Activated CD8-positive, alpha-beta memory T cell treated with anti-CD3 and anti-CD28 coated beads for 24 hours (primary cell): ENCODE results near the gene CHST15.
A peak's percentile ranks its signal among the peaks of the same experiment; 100 is the strongest.
"Not testable (repeated sequence)": the region's sequence is repeated elsewhere in the genome, so short reads cannot be mapped to it uniquely, and the experiment has no call there.

Experiments used
- DNase-seq: peaks from one replicate; pipeline ENCODE4 v3.0.0-alpha.2; 2020

CHST15 gene

DNA sequence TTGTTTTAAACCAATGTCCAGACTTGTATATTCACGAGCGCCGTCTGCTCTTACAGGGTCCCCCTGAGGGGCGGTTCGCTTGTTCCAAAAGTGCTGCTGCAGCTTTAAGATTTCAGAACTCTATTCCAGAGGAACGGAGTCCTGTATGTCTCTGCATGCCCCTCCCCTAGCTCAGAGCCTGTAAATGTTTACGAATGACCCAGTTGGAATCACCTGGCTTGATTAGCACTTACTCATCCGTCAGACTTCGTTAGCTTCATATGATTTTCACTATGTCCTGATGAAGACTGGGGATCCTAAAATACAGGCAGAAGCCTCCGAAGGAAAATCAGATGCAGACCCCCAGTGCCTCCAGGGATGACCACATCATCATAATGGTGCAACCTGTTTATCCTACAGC is 4.5 kb upstream of the CHST15 start:
- DNase-seq: no peak

DNA sequence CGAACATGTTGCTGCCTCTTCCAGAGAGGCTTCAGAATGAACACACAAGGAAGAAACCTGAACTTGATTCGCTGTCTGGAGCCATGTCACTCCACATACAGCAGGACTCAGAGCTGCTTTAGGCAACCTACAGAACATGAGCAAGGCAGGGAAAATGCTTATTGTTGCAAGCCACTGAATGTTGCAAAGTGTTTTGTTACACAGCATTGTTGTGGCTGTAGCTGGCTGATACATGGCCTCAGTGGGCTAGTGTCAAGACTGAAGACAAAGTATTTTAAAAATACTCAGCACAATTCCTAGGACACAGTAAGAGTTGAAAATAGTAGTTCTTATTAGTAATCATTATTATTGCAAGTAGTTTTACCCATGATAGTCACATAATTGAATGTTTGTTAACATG is 3.1 kb upstream of the CHST15 start:
- DNase-seq: no peak

DNA sequence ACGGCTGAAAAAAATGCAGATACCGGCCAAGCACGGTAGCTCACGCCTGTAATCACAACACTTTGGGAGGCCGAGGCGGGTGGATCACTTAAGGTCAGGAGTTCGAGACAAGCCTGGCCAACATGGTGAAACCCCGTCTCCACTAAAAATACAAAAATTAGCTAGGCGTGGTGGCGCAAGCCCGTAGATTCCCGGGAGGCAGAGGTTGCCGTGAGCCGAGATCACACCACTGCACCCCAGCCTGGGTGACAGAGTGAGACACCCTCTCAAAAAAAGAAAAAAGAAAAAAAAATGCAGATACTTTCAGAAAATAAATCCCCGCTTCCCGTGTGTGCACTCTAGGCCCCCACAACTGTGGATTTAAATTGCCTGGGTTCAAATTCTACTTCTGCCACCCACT is 2.4 kb upstream of the CHST15 start:
- DNase-seq: not testable (repeated sequence)

DNA sequence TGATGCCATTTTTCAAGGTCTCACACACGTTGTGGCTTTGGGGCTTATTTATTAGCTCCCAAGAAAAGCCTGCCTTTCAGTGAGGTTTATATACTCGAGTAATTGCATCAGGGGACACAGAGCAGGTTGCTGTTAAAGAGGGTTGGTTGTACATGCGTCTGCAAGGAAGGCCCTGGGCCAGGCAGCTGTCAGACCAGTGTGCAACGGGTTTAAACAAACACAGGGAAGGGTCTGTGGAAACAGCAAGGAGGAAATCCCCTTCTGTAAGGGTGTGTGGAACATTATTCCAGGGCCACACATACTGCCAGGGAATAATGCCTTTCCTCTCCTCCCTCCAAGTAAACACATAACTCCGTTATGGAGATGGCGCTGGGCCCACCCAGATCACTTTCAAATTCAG is 1.7 kb upstream of the CHST15 start:
- no peak for DNase-seq

DNA sequence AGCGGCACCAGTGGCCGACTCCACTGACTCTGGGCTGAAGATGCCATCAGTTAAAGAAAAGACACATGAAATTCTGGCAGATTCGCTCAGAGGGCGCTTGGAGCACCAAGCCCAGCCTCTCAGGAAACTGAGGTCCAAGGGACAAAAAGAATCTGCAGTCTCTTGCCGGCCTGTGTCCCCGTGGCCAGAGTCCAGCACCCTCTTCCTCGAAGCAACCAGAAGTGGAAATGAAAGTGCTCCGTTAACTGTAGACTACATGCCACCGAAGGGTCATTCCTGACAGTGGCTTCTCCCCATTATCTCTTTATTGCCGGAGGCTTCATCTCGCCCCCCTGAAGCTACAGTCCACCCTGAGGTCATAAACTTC is 1.0 kb upstream of the CHST15 start:
- no peak for DNase-seq

DNA sequence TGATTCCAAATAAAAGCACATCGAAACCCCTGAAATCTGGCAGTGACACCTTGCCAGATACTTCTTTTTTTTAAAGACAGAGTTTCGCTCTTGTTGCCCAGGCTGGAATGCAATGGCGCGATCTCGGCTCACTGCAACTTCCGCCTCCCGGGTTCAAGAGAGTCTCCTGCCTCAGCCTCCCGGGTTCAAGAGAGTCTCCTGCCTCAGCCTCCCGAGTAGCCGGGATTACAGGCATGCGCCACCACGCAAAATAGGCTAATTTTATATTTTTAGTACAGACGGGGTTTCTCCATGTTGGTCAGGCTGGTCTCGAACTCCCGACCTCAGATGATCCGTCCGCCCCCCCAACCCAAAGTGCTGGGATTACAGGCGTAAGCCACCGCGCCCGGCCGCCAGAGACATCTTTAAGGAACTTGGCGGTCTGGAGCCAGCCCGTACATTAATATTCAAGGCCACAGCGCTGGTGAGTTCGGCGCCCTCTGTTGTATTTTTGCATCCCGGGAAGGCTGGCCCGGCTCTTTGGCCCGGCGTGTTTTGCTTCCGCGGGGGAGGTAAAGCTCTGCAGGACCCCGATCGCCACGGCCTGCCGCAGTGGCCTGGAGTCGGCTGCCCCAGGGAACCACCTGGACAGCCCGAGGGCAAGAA is 498 bp upstream of the CHST15 start:
- DNase-seq: not testable (repeated sequence)

DNA sequence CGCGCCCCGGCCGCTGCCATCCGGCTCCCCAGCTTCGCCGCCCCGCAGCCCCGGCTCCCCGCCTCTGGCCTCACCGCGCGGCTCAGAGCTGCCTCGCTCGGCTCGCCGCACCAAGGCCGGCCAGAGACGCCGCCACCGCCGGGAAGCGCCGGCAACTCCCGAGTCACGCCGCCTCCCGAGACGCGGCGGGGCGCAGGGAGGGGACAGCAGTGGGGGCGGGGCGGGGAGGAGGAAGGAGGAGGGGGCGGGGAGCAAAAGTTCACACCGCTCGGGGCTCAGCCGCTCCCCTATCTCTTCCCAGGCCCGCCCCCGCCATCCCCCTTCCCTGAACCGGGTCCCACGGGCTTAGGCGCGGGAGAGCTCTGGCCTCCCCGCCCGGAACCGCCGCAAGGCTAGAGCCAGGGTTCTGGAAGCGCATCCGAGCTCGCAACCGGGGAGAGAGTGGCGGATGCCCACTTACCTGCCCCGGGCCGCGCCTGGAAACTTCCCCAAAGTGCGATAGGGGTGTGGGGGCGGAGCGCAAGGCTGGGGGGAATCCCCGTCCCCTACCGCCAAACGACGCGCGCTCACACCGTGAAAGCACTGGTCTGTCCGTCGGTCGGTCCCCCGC is 1.0 kb downstream of the CHST15 start:
- peak; percentile 66 for DNase-seq

DNA sequence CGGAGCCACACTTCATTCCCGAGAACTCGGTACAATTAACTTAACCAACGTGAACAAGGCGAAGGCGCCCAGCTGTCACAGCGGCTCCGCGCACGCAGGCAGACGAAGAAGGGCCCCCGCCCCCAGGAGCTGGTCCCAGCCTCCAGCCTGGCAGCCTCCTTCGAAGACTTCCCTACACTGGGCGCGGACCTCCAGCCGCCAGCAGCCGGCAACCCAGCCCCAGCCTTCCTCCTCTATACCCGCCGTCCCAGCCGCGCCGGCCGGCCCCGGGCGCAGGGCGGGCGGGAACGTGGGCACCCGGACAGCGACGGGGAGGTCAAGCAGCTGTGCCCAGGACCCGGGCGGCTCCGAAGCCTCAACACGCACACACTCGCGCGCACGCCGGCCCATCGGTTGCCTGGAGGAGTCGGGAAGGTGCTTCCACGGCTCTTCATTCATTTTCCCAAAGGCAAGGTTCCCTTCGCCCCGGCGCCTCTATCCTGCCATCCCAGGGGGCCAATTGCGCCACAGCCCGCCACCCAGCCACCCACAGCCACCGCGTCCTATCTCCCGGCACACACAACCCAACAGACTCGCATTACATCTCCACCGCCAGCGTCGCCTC is 1.6 kb downstream of the CHST15 start:
- DNase-seq: no peak

DNA sequence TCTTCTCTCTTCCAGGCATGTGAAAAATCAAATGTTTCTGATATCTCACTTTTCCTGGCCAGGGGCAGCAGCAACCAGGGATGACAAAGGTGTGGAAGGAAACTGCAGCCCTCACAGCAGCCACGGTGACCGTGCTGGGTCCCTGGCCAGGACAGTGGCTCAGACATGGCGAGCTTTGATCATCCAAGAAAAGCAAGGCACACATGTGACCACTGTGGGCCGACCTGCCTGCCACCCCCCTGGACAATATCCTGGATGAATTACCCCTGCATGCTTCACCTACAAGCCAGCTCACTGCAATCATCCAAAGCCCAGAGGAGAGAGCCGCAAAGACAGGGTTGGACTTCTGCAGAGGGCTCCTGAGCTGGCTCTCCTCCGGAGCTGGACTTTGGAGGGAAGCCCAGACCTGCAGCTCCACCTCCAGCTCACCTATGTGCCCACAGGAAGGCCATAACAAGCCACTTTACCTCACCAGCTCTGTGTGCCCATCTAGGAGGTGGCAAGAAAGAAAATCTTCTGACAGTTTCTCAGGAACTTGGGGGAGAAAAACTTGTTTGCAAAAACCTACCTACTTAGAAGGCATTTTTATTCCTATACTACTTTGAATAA is 2.7 kb downstream of the CHST15 start:
- DNase-seq: no peak

DNA sequence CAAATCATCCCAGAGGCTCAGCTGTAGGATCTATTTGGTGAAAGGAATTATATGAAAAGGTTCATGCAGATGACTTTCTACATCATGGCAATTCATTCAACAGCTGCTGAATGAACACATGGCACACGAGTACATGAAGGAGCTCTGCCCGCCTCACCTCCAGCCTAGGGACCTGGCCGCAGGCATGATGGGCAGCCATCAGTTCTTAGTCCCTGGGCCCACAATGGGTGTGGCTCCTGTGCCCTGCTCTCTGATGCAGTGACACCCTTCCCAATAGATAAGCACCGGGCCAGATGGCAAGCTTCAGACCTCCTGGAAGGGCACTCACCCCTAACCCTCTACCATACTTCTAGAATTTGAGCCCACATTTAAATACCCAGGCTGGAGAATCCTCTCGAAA is 3.5 kb downstream of the CHST15 start:
- DNase-seq: no peak

DNA sequence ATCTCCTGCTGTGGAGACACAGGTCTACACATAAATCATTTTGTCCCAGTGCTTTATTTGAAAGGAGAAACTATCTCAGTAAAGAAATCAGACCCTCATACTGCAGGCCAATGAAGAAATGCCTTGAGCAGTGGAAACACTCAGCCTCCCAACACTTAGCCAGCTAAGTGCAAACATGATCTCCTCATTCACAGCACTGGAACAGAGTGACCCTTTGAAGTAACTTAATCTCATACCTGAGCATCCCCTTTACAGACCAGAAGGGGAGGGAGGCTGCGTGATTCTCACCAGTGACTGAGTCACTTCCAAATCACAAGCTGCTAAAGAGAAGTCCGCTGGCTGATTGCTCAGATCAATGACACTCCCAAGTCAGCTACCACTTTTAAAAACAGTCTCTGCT is 4.5 kb downstream of the CHST15 start:
- no peak for DNase-seq

DNA sequence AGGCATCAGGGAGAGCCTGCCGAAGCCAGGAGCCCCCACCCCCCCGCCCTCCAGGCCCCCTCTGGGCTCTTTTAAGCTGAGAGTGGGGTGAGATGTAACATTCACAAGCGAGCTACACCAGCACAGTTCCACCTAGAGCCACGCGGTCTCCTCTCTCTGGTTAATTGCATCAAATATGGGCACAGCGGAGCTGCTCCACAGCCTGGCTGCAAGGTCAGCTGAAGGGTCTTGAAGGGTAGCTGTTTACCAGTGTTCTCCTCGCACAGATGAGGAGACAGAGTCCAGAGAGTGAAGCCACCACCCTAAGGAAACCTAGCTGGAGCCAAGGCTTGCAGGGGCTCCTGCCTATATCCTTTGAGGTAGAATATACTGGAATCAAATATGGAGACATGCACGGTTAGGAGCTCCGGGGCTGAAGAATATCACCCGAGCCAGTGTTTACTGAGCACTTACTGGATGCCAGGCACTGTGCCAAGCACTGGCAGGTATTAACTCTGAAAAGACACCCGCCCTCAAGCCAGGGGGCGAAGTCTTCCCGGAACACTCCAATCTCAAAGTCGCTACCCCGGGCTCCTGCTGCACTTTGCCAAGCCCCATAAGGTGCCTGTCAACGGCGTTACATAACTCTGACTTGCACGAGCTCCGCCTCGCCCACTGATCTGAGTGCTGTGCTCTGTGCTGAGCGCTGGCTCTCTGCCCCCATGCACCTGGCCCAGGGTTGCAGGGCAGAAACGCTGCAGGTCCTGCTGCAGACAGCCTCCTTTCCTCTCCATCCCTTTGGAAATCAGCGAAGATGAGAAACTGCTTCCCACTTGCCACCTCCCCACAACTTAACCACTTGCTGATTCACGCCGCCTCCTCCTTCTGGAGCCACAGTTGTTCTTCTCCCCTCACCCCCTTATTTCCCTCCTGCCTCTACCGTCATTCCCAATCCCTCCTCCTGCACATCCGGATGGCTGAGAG is 5.4 kb downstream of the CHST15 start:
- DNase-seq: no peak

DNA sequence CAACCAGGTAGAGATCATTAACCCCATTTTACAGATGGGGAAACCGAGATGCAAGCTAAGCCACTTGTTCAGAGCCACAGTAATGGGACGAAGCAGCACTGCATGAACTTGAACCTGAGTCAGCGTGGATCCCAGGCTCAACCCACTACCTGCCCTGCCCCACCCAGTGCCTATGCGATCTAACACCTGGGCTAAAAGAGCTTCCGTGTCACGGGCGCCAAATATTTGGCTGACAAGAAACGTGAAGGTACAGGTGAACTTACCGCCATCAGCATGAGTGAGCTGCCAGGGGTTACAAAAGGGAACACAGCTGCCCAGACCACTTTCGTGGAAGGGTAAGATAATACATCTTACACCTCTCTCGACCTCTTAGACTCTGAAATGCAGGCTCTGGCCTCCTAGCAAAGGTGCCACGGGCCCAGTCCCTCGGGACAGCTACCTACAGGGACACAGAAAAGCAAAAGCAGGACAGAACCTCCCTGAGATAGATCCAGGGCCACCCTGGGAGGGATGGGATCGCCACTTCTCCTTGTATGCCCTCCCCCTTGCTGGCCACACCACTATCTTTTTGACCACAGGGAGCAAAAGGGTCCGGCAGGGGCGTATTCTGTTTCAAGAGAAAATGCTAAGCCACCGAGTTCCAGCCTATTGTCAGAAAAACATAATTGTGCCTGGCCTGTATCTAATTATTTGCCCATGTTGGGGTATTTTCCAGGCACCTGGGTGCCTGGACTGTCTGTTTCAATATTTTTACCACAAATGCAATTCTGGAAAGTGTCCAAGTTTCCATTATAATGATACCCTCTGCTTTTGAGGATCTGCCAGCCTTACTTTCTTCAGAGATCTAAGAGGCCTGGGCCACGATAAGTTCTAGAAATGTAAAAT is 6.4 kb downstream of the CHST15 start:
- no peak for DNase-seq

DNA sequence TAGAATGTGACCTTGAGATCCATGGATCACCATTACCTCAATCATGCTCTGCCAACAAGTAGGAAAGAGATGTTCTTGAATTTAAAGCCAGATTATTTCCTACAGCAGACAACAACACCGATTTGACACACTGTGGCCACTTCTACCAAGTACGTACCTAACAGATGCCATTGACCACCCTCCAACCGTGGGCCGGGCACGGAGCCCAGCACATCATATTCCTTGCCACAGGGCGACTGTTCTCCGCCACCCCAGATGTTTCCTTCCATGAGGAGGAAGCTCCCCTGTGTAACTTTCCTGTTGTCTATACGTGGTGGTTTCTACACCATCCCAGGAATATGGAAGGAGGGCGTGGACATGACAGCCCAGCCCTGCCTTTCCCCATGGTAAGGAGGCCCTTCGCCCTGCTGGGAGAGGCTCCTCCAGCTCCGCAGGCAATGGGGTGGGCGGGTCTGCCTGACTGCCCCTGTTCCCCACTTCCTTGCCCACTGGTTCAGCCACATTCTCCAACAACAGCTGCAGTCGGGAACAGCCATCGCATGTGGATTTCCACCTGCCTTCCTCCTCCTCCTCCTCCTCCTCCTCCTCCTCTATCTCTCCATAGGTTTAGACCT is 7.2 kb downstream of the CHST15 start:
- DNase-seq: no peak

DNA sequence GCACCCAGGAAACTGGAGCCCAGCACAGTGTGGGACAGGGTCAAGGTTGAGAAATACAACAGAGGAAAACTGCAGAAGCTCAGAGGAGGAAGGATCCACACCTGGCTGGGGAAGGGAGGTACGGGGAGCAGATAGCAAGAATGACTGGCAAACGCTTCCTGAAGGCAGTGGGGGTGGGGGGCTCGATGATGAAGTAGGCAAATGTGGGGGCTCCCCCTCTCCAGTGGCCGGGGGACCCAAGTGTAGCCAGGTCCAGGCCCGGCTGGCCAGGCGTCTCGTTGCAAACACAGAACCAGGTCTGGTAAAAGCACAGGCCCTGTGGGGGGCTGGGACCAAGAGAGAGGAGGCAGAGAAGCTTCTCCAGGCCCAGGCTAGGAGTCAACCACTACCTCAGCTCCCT is 7.7 kb downstream of the CHST15 start:
- DNase-seq: no peak

DNA sequence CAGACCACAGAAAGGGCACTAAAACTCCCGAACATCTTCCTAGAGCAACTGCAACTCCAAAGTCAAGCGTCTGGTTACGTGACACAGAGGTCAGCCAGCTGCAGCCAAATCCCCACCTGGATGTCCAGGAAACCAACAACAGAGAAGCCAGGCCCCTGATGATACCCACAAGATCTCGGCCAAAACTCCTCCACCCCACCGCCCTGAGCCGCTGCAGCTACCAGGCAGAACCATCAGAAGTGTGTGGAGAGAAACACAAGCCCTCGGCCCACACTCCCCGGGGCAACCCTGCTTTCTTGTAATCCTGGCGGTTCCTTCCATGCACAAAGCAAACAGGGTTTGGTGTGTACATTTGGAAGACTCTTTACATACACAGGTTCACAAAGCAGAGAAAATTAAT is 8.7 kb downstream of the CHST15 start:
- DNase-seq: no peak

DNA sequence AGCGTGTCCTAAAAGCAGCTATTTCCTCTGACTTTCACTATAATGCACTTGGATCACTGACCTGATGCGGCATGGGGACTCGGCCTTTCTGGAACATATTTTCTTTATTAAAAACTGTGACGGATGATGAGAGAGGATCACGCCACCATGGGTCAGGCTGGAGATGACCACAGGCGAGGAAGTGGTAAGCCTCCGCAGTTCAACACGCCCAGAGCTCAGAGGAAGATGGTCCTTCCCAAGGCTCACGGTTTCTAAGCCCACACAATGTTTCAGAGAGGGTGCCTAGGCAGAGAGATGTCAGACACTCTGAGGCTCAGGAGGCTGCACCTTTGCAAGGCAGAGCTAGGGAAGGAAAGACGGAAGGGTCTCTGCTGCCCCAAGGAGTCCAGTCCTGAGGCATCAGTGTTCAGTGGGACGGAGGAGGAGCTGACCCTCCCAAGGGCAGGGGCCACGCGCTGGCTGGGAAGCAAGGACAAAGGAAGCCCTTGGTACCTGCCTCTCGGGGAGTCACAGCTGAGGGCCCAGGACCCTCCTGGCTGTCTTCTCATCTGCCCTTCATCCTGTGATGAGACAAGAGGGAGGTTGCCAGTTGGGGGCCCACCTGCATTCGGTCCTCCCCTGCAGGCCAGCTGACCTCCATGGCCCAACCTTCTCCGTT is 9.5 kb downstream of the CHST15 start:
- no peak for DNase-seq

DNA sequence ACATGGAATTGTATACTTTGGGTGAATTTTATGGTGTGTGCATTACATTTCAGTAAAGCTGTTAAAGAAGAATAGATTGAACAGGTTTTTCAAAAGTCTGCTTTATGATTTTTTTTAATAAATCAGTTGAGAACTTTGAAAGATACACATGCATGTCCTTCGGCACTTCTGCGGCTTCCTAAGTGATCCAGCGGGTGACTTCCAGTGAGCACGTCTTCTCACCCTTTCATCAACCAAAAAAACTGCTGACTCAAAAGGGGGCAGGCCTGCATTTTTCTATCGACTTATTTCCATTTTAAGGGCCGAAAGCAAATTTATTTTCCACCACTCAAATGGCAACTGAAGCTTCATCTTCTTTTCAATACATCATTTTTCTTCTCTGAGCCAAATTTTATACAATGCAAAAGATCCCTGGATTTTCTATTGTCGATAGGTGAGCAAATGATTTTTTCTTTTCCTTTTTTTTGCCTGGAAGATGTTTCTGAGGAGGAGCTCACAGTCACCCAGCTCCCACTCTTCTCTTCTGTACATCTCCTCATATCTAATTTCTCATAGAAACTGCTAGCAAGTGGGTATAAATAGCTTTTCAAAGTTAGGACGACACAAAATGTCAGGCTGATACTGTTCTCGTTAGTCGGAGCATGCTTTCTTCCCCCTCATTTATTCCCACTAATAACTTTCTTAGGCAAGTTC is 10.2 kb downstream of the CHST15 start:
- DNase-seq: no peak

DNA sequence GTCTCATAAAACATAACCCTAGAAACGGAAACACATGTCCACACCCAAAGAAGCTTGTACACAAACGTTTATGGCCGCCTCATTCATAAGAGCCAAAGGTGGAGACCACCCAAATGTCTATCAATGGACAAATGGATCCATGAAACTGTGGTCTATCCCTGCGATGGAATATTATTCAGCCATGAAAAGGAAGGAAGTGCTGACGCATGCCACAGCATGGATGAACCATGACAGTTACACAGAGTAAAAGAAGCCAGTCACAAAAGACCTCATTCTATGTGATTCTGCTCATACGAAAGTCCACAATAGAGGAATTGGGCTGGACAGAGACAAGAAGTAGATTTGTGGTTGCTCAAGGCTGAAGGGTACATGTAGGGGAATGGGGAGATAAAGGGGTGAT is 10.8 kb downstream of the CHST15 start:
- no peak for DNase-seq

DNA sequence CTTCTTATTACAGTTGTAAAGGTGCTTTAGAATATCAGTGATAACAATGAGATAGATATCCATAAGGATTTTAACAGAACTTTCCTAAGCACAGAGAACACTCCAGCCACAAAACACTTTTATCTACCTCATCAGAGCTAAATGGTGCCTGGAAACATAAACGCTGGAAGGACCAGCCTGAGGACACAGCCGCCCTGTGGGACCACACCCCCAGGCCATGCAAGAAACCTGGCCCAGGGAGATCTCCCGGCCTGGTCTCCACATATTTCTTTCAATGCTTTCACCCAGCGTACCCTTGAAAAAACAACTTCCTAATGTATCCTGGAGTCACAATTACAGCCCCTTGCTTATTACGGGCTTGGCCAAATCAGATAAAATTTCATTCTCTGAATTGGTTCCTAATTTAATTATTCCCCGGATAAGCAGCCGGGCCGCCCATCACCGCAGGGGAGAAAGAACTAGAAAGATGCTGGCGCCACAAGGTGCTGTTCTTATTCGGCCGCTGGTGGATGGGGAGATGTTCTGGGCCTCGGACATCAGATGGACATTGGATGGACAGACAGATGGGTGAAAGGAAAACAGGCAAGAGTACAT is 11.8 kb downstream of the CHST15 start:
- no peak for DNase-seq
